HEK293 (cell line): Measurements from ENCODE around the gene PRSS16.

Experiments used
- RBAK ChIP-seq: fragments of 450-650 bp; formaldehyde crosslinking; IDR thresholded peaks from 2 replicates; pipeline ENCODE4 v1.5.1; 2016; ENCODE audit warnings: missing biosample characterization, missing genetic modification characterization

The PRSS16 gene

DNA sequence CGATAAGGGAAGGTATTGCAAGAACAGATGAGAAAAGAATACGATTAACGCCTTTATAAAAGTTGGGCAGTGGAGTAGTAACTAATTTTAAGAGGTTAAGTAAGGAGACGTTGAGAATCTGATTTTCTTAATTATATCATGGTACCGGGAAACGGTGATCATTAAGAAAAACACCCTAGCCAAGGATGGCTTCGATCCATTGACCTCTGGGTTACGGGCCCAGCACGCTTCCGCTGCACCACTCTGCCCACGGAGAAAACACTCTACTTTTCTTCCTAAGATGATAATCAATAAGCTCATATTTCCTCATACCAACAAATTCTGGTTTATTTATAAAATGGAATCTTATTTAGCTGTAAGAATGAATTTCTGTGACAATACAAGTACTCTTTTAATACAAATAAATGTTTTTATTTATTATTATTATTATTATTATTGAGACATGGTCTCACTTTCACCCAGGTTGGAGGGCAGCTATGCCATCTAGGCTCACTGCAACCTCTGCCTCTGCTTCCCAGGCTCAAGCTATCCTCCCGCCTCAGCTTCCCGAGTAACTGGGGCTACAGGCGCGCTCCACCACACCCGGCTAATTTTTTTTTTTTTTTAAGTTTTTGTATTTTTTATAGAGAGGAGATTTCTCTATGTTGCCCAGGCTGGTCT lies 56.2 kb downstream of the PRSS16 start (continued):
- no peak for TF ChIP-seq RBAK (tag by site-specific recombination)
